DOHH2 (cell line): ENCODE data around the gene NCKAP5.

Experiments used
- H3F3A ChIP-seq: fragments of 200-600 bp; sonication (generic), shearing (Covaris generic); 2 replicates; pipeline ENCODE4 v1.6.0; 2016; ENCODE audit warnings: antibody characterized with exemption, mild to moderate bottlenecking; ENCODE audit not compliant: control insufficient read depth, insufficient read depth
- H3K27ac ChIP-seq: fragments of 200-600 bp; sonication (generic); 2 replicates; pipeline ENCODE4 v1.5.1; 2014; ENCODE audit warnings: low read depth, mild to moderate bottlenecking, low read length, moderate library complexity
- H3K27me3 ChIP-seq: fragments of 200-600 bp; sonication (generic); 2 replicates; pipeline ENCODE4 v1.6.1; 2014; ENCODE audit warnings: mild to moderate bottlenecking, low read length, mixed read lengths; ENCODE audit not compliant: control insufficient read depth
- H3K36me3 ChIP-seq: fragments of 200-600 bp; sonication (generic); 2 replicates; pipeline ENCODE4 v1.6.1; 2014; ENCODE audit warnings: mild to moderate bottlenecking, low read length, moderate library complexity, mixed read lengths; ENCODE audit not compliant: control insufficient read depth
- H3K4me1 ChIP-seq: fragments of 200-600 bp; sonication (generic); 2 replicates; pipeline ENCODE4 v1.6.1; 2014; ENCODE audit warnings: mild to moderate bottlenecking, low read length, mixed read lengths; ENCODE audit not compliant: control insufficient read depth
- H3K4me2 ChIP-seq: fragments of 200-600 bp; sonication (generic); 2 replicates; pipeline ENCODE4 v1.6.0; 2014; ENCODE audit warnings: mild to moderate bottlenecking, low read length, moderate library complexity
- H3K4me3 ChIP-seq: fragments of 200-600 bp; sonication (generic); 2 replicates; pipeline ENCODE4 v1.5.1; 2014; ENCODE audit warnings: mild to moderate bottlenecking, low read length, mixed read lengths
- H3K79me2 ChIP-seq: fragments of 200-600 bp; sonication (generic); 2 replicates; pipeline ENCODE4 v1.6.1; 2014; ENCODE audit warnings: mild to moderate bottlenecking, low read length, mixed read lengths; ENCODE audit not compliant: control insufficient read depth
- H3K9me2 ChIP-seq: fragments of 200-600 bp; sonication (generic); replicated peaks from 2 replicates; pipeline ENCODE4 v1.6.1; 2014; ENCODE audit warnings: mild to moderate bottlenecking, low read length, mixed read lengths; ENCODE audit not compliant: control insufficient read depth
- H3K9me3 ChIP-seq: fragments of 200-600 bp; sonication (generic); 2 replicates; pipeline ENCODE4 v1.6.1; 2014; ENCODE audit warnings: antibody characterized with exemption, low read length, mixed read lengths; ENCODE audit not compliant: control insufficient read depth, insufficient read depth
- H4K20me1 ChIP-seq: fragments of 200-600 bp; sonication (generic); 2 replicates; pipeline ENCODE4 v1.6.0; 2014; ENCODE audit warnings: low read depth, mild to moderate bottlenecking, antibody characterized with exemption, low read length, moderate library complexity; ENCODE audit not compliant: control insufficient read depth, insufficient read depth
- CTCF ChIP-seq: fragments of 200-600 bp; sonication (generic); IDR thresholded peaks from one replicate; pipeline ENCODE4 v1.5.1; 2014; ENCODE audit warnings: antibody characterized with exemption, mild to moderate bottlenecking, low read depth, low read length; ENCODE audit not compliant: poor library complexity, severe bottlenecking
- EZH2phosphoT487 ChIP-seq: fragments of 200-600 bp; sonication (generic); IDR thresholded peaks from 2 replicates; pipeline ENCODE4 v1.6.1; 2017; ENCODE audit warnings: borderline replicate concordance, mild to moderate bottlenecking, antibody characterized with exemption, low read length, moderate library complexity, mixed read lengths

NCKAP5 gene

GRCh38 chr2:133085646-133086045, 482.6 kb downstream of the NCKAP5 start:
- Histone ChIP-seq H3K27me3 (no peaks in the 10 kb centered on the region), H3K4me2 (no peak overlapping the region), H3F3A (no peaks in the 10 kb centered on the region), H3K4me1 (no peaks in the 10 kb centered on the region), H3K9me2 (no peaks in the 10 kb centered on the region), H4K20me1 (no peaks in the 10 kb centered on the region), H3K79me2 (no peaks in the 10 kb centered on the region), H3K9me3 (no peaks in the 10 kb centered on the region), H3K27ac (no peak overlapping the region), H3K36me3 (no peaks in the 10 kb centered on the region), H3K4me3 (no peak overlapping the region)
- TF ChIP-seq EZH2phosphoT487, result no peak
- TF ChIP-seq CTCF, result no peak

GRCh38 chr2:133082034-133082433, 486.2 kb downstream of the NCKAP5 start:
- Histone ChIP-seq H3K4me2 (no peak overlapping the region), H4K20me1 (no peaks in the 10 kb centered on the region), H3K27ac (no peak overlapping the region), H3F3A (no peaks in the 10 kb centered on the region), H3K4me3 (no peak overlapping the region), H3K27me3 (no peaks in the 10 kb centered on the region), H3K9me3 (no peaks in the 10 kb centered on the region), H3K4me1 (no peaks in the 10 kb centered on the region), H3K36me3 (no peaks in the 10 kb centered on the region), H3K9me2 (no peaks in the 10 kb centered on the region), H3K79me2 (no peaks in the 10 kb centered on the region)
- TF ChIP-seq CTCF, result no peak
- TF ChIP-seq EZH2phosphoT487, result no peak

GRCh38 chr2:133080822-133081221, 487.4 kb downstream of the NCKAP5 start:
- Histone ChIP-seq H3K4me2 (no peak overlapping the region), H3K4me3 (no peak overlapping the region), H3K4me1 (no peaks in the 10 kb centered on the region), H3F3A (no peaks in the 10 kb centered on the region), H4K20me1 (no peaks in the 10 kb centered on the region), H3K9me2 (no peaks in the 10 kb centered on the region), H3K27me3 (no peaks in the 10 kb centered on the region), H3K36me3 (no peaks in the 10 kb centered on the region), H3K79me2 (no peaks in the 10 kb centered on the region), H3K9me3 (no peaks in the 10 kb centered on the region), H3K27ac (no peak overlapping the region)
- TF ChIP-seq CTCF (no peak), EZH2phosphoT487 (no peak)
